HepG2 (cell line): ENCODE data around the gene DEPDC5. TPM values are rescaled to one million over a fixed set of nuclear protein-coding genes. Genes with fewer than 3 reads are reported as not detected.

Experiments
- AHR ChIP-seq: IDR thresholded peaks from 2 replicates; pipeline ENCODE4 v1.6.1; 2018; ENCODE audit warnings: missing genetic modification reagents, missing compliant biosample characterization
- CSRNP2 ChIP-seq: sonication (generic); formaldehyde crosslinking; conservative IDR thresholded peaks from 2 replicates; pipeline ENCODE4 v1.8.0; 2022; ENCODE audit warnings: low read depth, missing genetic modification reagents
- JDP2 ChIP-seq: sonication (generic); formaldehyde crosslinking; IDR thresholded peaks from 2 replicates; pipeline ENCODE4 v1.8.1; 2022; ENCODE audit warnings: missing genetic modification reagents, borderline replicate concordance
- KDM4B ChIP-seq: sonication (generic); formaldehyde crosslinking; IDR thresholded peaks from 2 replicates; pipeline ENCODE4 v1.4.0; 2020; ENCODE audit warnings: missing genetic modification reagents
- TFDP1 ChIP-seq: IDR thresholded peaks from 2 replicates; pipeline ENCODE4 v1.6.1; 2016; ENCODE audit warnings: missing compliant biosample characterization, missing genetic modification reagents, borderline replicate concordance
- ZBTB44 ChIP-seq: sonication (generic); formaldehyde crosslinking; IDR thresholded peaks from 2 replicates; pipeline ENCODE4 v1.4.0; 2020; ENCODE audit warnings: missing genetic modification reagents
- ZBTB7B ChIP-seq: sonication (generic); formaldehyde crosslinking; IDR thresholded peaks from 2 replicates; pipeline ENCODE4 v1.4.0; 2020; ENCODE audit warnings: missing genetic modification reagents
- ZKSCAN8 ChIP-seq: IDR thresholded peaks from 2 replicates; pipeline ENCODE4 v1.6.1; 2016; ENCODE audit warnings: borderline replicate concordance, missing genetic modification reagents, missing compliant biosample characterization
- ZNF121 ChIP-seq: sonication (generic); formaldehyde crosslinking; IDR thresholded peaks from 2 replicates; pipeline ENCODE4 v1.5.0; 2020; ENCODE audit warnings: mild to moderate bottlenecking, missing genetic modification reagents
- ZNF3 ChIP-seq: IDR thresholded peaks from 2 replicates; pipeline ENCODE4 v1.7.0; 2017; ENCODE audit warnings: inconsistent platforms
- ZNF362 ChIP-seq: sonication (generic); formaldehyde crosslinking; IDR thresholded peaks from 2 replicates; pipeline ENCODE4 v1.4.0; 2020; ENCODE audit warnings: missing genetic modification reagents, mild to moderate bottlenecking, borderline replicate concordance
- ZNF709 ChIP-seq: sonication (generic); formaldehyde crosslinking; IDR thresholded peaks from 2 replicates; pipeline ENCODE4 v1.5.0; 2020; ENCODE audit warnings: mild to moderate bottlenecking, missing genetic modification reagents
- ZNF761 ChIP-seq: sonication (generic); formaldehyde crosslinking; conservative IDR thresholded peaks from 2 replicates; pipeline ENCODE4 v1.4.0; 2020; ENCODE audit warnings: mild to moderate bottlenecking, missing genetic modification reagents
- polyA plus RNA-seq, 8 experiments: library from polyadenylated mRNA; depleted of rRNA in 3 of 8; stranded (reverse) in 7 of 8; unstranded in 1 of 8; fragments of >200 nt; fragmentation: Illumina TruSeq in 4 of 8; extraction: Trizol in 4 of 8; gene quantifications; 2 replicates each; pipeline versions ENCODE4 v1.2.1 to v1.2.3, GENCODE V29; 2011 to 2016; ENCODE audit warnings: low read depth in 4 of 8, missing spikeins in 1 of 8, mixed read lengths in 1 of 8; ENCODE audit not compliant: insufficient read depth in 1 of 8
- total RNA-seq, 5 experiments: library from RNA; depleted of rRNA; stranded (reverse); fragments of >200 nt; fragmentation: Illumina TruSeq; extraction: Trizol; gene quantifications; 2 replicates each; pipeline ENCODE4 v1.2.3, GENCODE V29; 2016; ENCODE audit warnings: low read depth in 1 of 5

DEPDC5 gene
- total and polyA plus RNA-seq, 2 of the 13 experiments (the other 11 are each of a cell fraction or from before 2014, with no cell fraction given) = 9.8 to 12.4 TPM

- TF ChIP-seq CSRNP2 (CRISPR knock-in tag) (no peak), ZNF3 (CRISPR knock-in tag) (0 out of 2 replicates have a peak, but pooled peaks have one; percentile 63), ZNF709 (CRISPR knock-in tag) (no peak), ZBTB44 (no peak), AHR (CRISPR knock-in tag) (no peak), ZNF121 (CRISPR knock-in tag) (peak; percentile 66), ZNF362 (peak; percentile 41; the same call in 1 of the 2 replicates), ZKSCAN8 (CRISPR knock-in tag) (no peak), ZBTB7B (CRISPR knock-in tag) (no peak), TFDP1 (CRISPR knock-in tag) (no peak), JDP2 (CRISPR knock-in tag) (no peak), KDM4B (CRISPR knock-in tag) (no peak), ZNF761 (CRISPR knock-in tag) (no peak)
These were observed 9.9 kb upstream of the DEPDC5 start (continued) for GRCh38 chr22:31743871-31744270.
